ENCODE data around the gene SEMA3F. TPM values are rescaled to one million over a fixed set of nuclear protein-coding genes. Genes with fewer than 3 reads are reported as not detected.

Gene SEMA3F
- total and polyA plus RNA-seq, 5 donors from 2014 or later = 0.52 TPM; not detected in 4

- DNase-seq (no peak), ATAC-seq (ENCODE audit: low read depth in 2 of 2) (no peak)
- Mint-ChIP-seq H3K9me3 (no peaks in the 10 kb centered on the region), H3K4me1 (no peaks in the 10 kb centered on the region), H3K27ac (no peak overlapping the region), H3K36me3 (no peaks in the 10 kb centered on the region), H3K27me3 (peaks cover 9% of the 10 kb centered on the region), H3K4me3 (no peak overlapping the region)
- Histone ChIP-seq H3K4me3 (ENCODE audit: low read depth, low read length) (no peak overlapping the region), H3K27ac (ENCODE audit: insufficient read depth, low read length, poor library complexity, severe bottlenecking) (no peak overlapping the region), H3K27me3 (ENCODE audit: control insufficient read depth, insufficient read depth, low read length) (no peaks in the 10 kb centered on the region), H3K4me1 (ENCODE audit: control insufficient read depth, insufficient read depth, low read length, poor library complexity, severe bottlenecking) (peaks cover 6% of the 10 kb centered on the region), H3K9me3 (ENCODE audit: control insufficient read depth in 2 of 2, low read length in 2 of 2) (no peaks in the 10 kb centered on the region), H3K36me3 (ENCODE audit: control insufficient read depth, insufficient read depth, low read length) (no peaks in the 10 kb centered on the region)
Observed at GRCh38 chr3:50217681-50218080, 62.6 kb downstream of the SEMA3F start.

GRCh38 chr3:50218448-50218847 lies 63.3 kb downstream of the SEMA3F start:
- H3K36me3 ChIP-seq (ENCODE audit: control insufficient read depth, insufficient read depth, low read length) = no peaks in the 10 kb centered on the region
- H3K27me3 ChIP-seq (ENCODE audit: control insufficient read depth, insufficient read depth, low read length) = no peaks in the 10 kb centered on the region
- H3K4me3 Mint-ChIP-seq = no peak overlapping the region
- H3K9me3 ChIP-seq (ENCODE audit: control insufficient read depth in 2 of 2, low read length in 2 of 2) = no peaks in the 10 kb centered on the region
- ATAC-seq (ENCODE audit: low read depth in 2 of 2) (no peak), DNase-seq (no peak)
- H3K36me3 Mint-ChIP-seq = no peaks in the 10 kb centered on the region
- H3K27me3 Mint-ChIP-seq = peaks cover 9% of the 10 kb centered on the region
- H3K4me1 Mint-ChIP-seq = no peaks in the 10 kb centered on the region
- H3K4me3 ChIP-seq (ENCODE audit: low read depth, low read length) = no peak overlapping the region
- H3K27ac ChIP-seq (ENCODE audit: insufficient read depth, low read length, poor library complexity, severe bottlenecking) = no peak overlapping the region
- H3K27ac Mint-ChIP-seq = no peak overlapping the region
- H3K4me1 ChIP-seq (ENCODE audit: control insufficient read depth, insufficient read depth, low read length, poor library complexity, severe bottlenecking) = peaks cover 6% of the 10 kb centered on the region
- H3K9me3 Mint-ChIP-seq = no peaks in the 10 kb centered on the region

GRCh38 chr3:50219285-50219684 lies 64.2 kb downstream of the SEMA3F start:
- DNase-seq (no peak), ATAC-seq (ENCODE audit: low read depth in 2 of 2) (no peak)
- Histone ChIP-seq H3K27ac (ENCODE audit: insufficient read depth, low read length, poor library complexity, severe bottlenecking) (no peak overlapping the region), H3K27me3 (ENCODE audit: control insufficient read depth, insufficient read depth, low read length) (no peaks in the 10 kb centered on the region), H3K9me3 (ENCODE audit: control insufficient read depth in 2 of 2, low read length in 2 of 2) (no peaks in the 10 kb centered on the region), H3K4me3 (ENCODE audit: low read depth, low read length) (no peak overlapping the region), H3K4me1 (ENCODE audit: control insufficient read depth, insufficient read depth, low read length, poor library complexity, severe bottlenecking) (peaks cover 6% of the 10 kb centered on the region), H3K36me3 (ENCODE audit: control insufficient read depth, insufficient read depth, low read length) (no peaks in the 10 kb centered on the region)
- H3K9me3 Mint-ChIP-seq = no peaks in the 10 kb centered on the region
- H3K4me1 Mint-ChIP-seq = no peaks in the 10 kb centered on the region
- no peak overlapping the region for H3K27ac Mint-ChIP-seq
- H3K4me3 Mint-ChIP-seq = no peak overlapping the region
- peaks cover 14% of the 10 kb centered on the region for H3K27me3 Mint-ChIP-seq
- H3K36me3 Mint-ChIP-seq = no peaks in the 10 kb centered on the region

- Mint-ChIP-seq H3K9me3 (no peaks in the 10 kb centered on the region), H3K27me3 (peaks cover 20% of the 10 kb centered on the region), H3K4me1 (peaks cover 0 to 6% (median under 1%) of the 10 kb centered on the region in 4 donors), H3K36me3 (no peaks in the 10 kb centered on the region), H3K27ac (no peak overlapping the region), H3K4me3 (no peak overlapping the region)
- H3K36me3 ChIP-seq (ENCODE audit: control insufficient read depth, insufficient read depth, low read length) = no peaks in the 10 kb centered on the region
- H3K9me3 ChIP-seq (ENCODE audit: control insufficient read depth in 2 of 2, low read length in 2 of 2) = no peaks in the 10 kb centered on the region
- H3K27ac ChIP-seq (ENCODE audit: insufficient read depth, low read length, poor library complexity, severe bottlenecking) = no peak overlapping the region
- no peaks in the 10 kb centered on the region for H3K27me3 ChIP-seq (ENCODE audit: control insufficient read depth, insufficient read depth, low read length)
- ATAC-seq (ENCODE audit: low read depth in 2 of 2) (no peak), DNase-seq (no peak)
- no peak overlapping the region for H3K4me3 ChIP-seq (ENCODE audit: low read depth, low read length)
- H3K4me1 ChIP-seq (ENCODE audit: control insufficient read depth, insufficient read depth, low read length, poor library complexity, severe bottlenecking) = peaks cover 6% of the 10 kb centered on the region
Observed at GRCh38 chr3:50220109-50220508, 65.0 kb downstream of the SEMA3F start.

GRCh38 chr3:50221051-50221410 lies 65.9 kb downstream of the SEMA3F start:
- Histone ChIP-seq H3K4me1 (ENCODE audit: control insufficient read depth, insufficient read depth, low read length, poor library complexity, severe bottlenecking) (peaks cover 8% of the 10 kb centered on the region), H3K36me3 (ENCODE audit: control insufficient read depth, insufficient read depth, low read length) (no peaks in the 10 kb centered on the region), H3K9me3 (ENCODE audit: control insufficient read depth in 2 of 2, low read length in 2 of 2) (no peaks in the 10 kb centered on the region), H3K27me3 (ENCODE audit: control insufficient read depth, insufficient read depth, low read length) (no peaks in the 10 kb centered on the region), H3K27ac (ENCODE audit: insufficient read depth, low read length, poor library complexity, severe bottlenecking) (no peak overlapping the region), H3K4me3 (ENCODE audit: low read depth, low read length) (no peak overlapping the region)
- ATAC-seq (ENCODE audit: low read depth in 2 of 2) = peak in 1 of 2 donors; percentile 23
- H3K4me3 Mint-ChIP-seq = no peak overlapping the region
- DNase-seq = no peak
- H3K27me3 Mint-ChIP-seq = peaks cover 16% of the 10 kb centered on the region
- peaks cover 0 to 8% (median 3%) of the 10 kb centered on the region in 4 donors for H3K4me1 Mint-ChIP-seq
- H3K27ac Mint-ChIP-seq = no peak overlapping the region
- no peaks in the 10 kb centered on the region for H3K36me3 Mint-ChIP-seq
- H3K9me3 Mint-ChIP-seq = no peaks in the 10 kb centered on the region

- DNase-seq = no peak
- H3K27me3 ChIP-seq (ENCODE audit: control insufficient read depth, insufficient read depth, low read length) = no peaks in the 10 kb centered on the region
- no peak overlapping the region for H3K4me3 ChIP-seq (ENCODE audit: low read depth, low read length)
- peaks cover 12% of the 10 kb centered on the region for H3K4me1 ChIP-seq (ENCODE audit: control insufficient read depth, insufficient read depth, low read length, poor library complexity, severe bottlenecking)
- H3K9me3 ChIP-seq (ENCODE audit: control insufficient read depth in 2 of 2, low read length in 2 of 2) = no peaks in the 10 kb centered on the region
- Mint-ChIP-seq H3K27ac (no peak overlapping the region), H3K4me1 (peaks cover 0 to 10% (median 6%) of the 10 kb centered on the region in 4 donors), H3K36me3 (no peaks in the 10 kb centered on the region), H3K9me3 (no peaks in the 10 kb centered on the region), H3K27me3 (peaks cover 16% of the 10 kb centered on the region), H3K4me3 (no peak overlapping the region)
- no peak for ATAC-seq (ENCODE audit: low read depth in 2 of 2)
- H3K36me3 ChIP-seq (ENCODE audit: control insufficient read depth, insufficient read depth, low read length) = no peaks in the 10 kb centered on the region
- no peak overlapping the region for H3K27ac ChIP-seq (ENCODE audit: insufficient read depth, low read length, poor library complexity, severe bottlenecking)
Observed at GRCh38 chr3:50221411-50222168, 66.5 kb downstream of the SEMA3F start.

- Histone ChIP-seq H3K27me3 (ENCODE audit: control insufficient read depth, insufficient read depth, low read length) (no peaks in the 10 kb centered on the region), H3K4me1 (ENCODE audit: control insufficient read depth, insufficient read depth, low read length, poor library complexity, severe bottlenecking) (peaks cover 16% of the 10 kb centered on the region), H3K4me3 (ENCODE audit: low read depth, low read length) (no peak overlapping the region), H3K9me3 (ENCODE audit: control insufficient read depth in 2 of 2, low read length in 2 of 2) (no peaks in the 10 kb centered on the region), H3K36me3 (ENCODE audit: control insufficient read depth, insufficient read depth, low read length) (no peaks in the 10 kb centered on the region), H3K27ac (ENCODE audit: insufficient read depth, low read length, poor library complexity, severe bottlenecking) (no peak overlapping the region)
- ATAC-seq (ENCODE audit: low read depth in 2 of 2) = no peak
- Mint-ChIP-seq H3K4me1 (peaks cover 0 to 16% (median 6%) of the 10 kb centered on the region in 4 donors), H3K36me3 (no peaks in the 10 kb centered on the region), H3K9me3 (no peaks in the 10 kb centered on the region), H3K27ac (peak overlapping the region in 1 of 3 donors; percentile 56), H3K27me3 (peaks cover 16% of the 10 kb centered on the region), H3K4me3 (no peak overlapping the region)
- no peak for DNase-seq
Observed at GRCh38 chr3:50222169-50222528, 67.0 kb downstream of the SEMA3F start.

- H3K27ac ChIP-seq (ENCODE audit: insufficient read depth, low read length, poor library complexity, severe bottlenecking) = no peak overlapping the region
- Mint-ChIP-seq H3K4me1 (peaks cover 0 to 31% (median 12%) of the 10 kb centered on the region in 4 donors), H3K27ac (peak overlapping the region in 1 of 3 donors; percentile 57), H3K36me3 (no peaks in the 10 kb centered on the region), H3K9me3 (no peaks in the 10 kb centered on the region), H3K27me3 (peaks cover 15% of the 10 kb centered on the region), H3K4me3 (peak overlapping the region in 3 of 4 donors; percentile 53 to 92 (median 71))
- H3K27me3 ChIP-seq (ENCODE audit: control insufficient read depth, insufficient read depth, low read length) = no peaks in the 10 kb centered on the region
- H3K4me1 ChIP-seq (ENCODE audit: control insufficient read depth, insufficient read depth, low read length, poor library complexity, severe bottlenecking) = peaks cover 25% of the 10 kb centered on the region
- H3K9me3 ChIP-seq (ENCODE audit: control insufficient read depth in 2 of 2, low read length in 2 of 2) = no peaks in the 10 kb centered on the region
- ATAC-seq (ENCODE audit: low read depth in 2 of 2) = no peak
- H3K36me3 ChIP-seq (ENCODE audit: control insufficient read depth, insufficient read depth, low read length) = no peaks in the 10 kb centered on the region
- no peak for DNase-seq
- no peak overlapping the region for H3K4me3 ChIP-seq (ENCODE audit: low read depth, low read length)
Observed at GRCh38 chr3:50224639-50225038, 69.5 kb downstream of the SEMA3F start.

Measured in CD4-positive, CD25-positive, alpha-beta regulatory T cell (primary cell).